ENCODE measurements around the gene ARID4B.
"Not testable (repeated sequence)": the region's sequence is repeated elsewhere in the genome, so short reads cannot be mapped to it uniquely, and the experiment has no call there.

The ARID4B gene

GRCh38 chr1:235227414-235227813 lies 100.6 kb downstream of the ARID4B start:
- ChIA-PET CTCF (interaction anchor here (0.6 kb wide), 1 partner anchor 1436 kb away, joined by 4 read pairs; no protein-coding TSS in a partner anchor), POLR2A (ENCODE audit: low non-redundant PET) (no interaction called here)
- DNase-seq (ENCODE audit: low spot score): no peak
- H3K27ac ChIP-seq: no peak overlapping the region
- no peak for TF ChIP-seq CTCF (conservative IDR thresholded peaks at IDR 0.05; ENCODE audit: low read depth)

- TF ChIP-seq CTCF (conservative IDR thresholded peaks at IDR 0.05; ENCODE audit: low read depth): no peak
- ChIA-PET CTCF (no interaction called here), POLR2A (ENCODE audit: low non-redundant PET) (no interaction called here)
- no peak for DNase-seq (ENCODE audit: low spot score)
- H3K27ac ChIP-seq: no peak overlapping the region
Observed at GRCh38 chr1:235226933-235227332, 101.0 kb downstream of the ARID4B start.

- CTCF ChIA-PET: interaction anchor here (0.6 to 1.3 kb wide), 3 partner anchors 13 to 192 kb away, joined by 3 to 4 read pairs (median 3); no protein-coding TSS in a partner anchor
- no peak for DNase-seq (ENCODE audit: low spot score)
- no peak overlapping the region for H3K27ac ChIP-seq
- TF ChIP-seq CTCF (conservative IDR thresholded peaks at IDR 0.05; ENCODE audit: low read depth): no peak
- POLR2A ChIA-PET (ENCODE audit: low non-redundant PET): no interaction called here
Observed at GRCh38 chr1:235225299-235225698, 102.7 kb downstream of the ARID4B start.

GRCh38 chr1:235221653-235222375 lies 106.2 kb downstream of the ARID4B start:
- DNase-seq (ENCODE audit: low spot score): no peak
- POLR2A ChIA-PET (ENCODE audit: low non-redundant PET): no interaction called here
- H3K27ac ChIP-seq: no peak overlapping the region
- no peak for TF ChIP-seq CTCF (conservative IDR thresholded peaks at IDR 0.05; ENCODE audit: low read depth)
- CTCF ChIA-PET: no interaction called here

- ChIA-PET POLR2A (ENCODE audit: low non-redundant PET) (no interaction called here), CTCF (no interaction called here)
- no peak overlapping the region for H3K27ac ChIP-seq
Observed at GRCh38 chr1:235215453-235215852, 112.5 kb downstream of the ARID4B start.

GRCh38 chr1:235214962-235215361 lies 113.0 kb downstream of the ARID4B start:
- CTCF ChIA-PET; POLR2A ChIA-PET (ENCODE audit: low non-redundant PET); DNase-seq (ENCODE audit: low spot score); H3K27ac ChIP-seq: not testable (repeated sequence)

More at GRCh38 chr1:235215453-235215852, 112.5 kb downstream of the ARID4B start:
- DNase-seq (ENCODE audit: low spot score): no peak
- TF ChIP-seq CTCF (conservative IDR thresholded peaks at IDR 0.05; ENCODE audit: low read depth): no peak

GRCh38 chr1:235213752-235214151 lies 114.2 kb downstream of the ARID4B start:
- no peak for TF ChIP-seq CTCF (conservative IDR thresholded peaks at IDR 0.05; ENCODE audit: low read depth)
- ChIA-PET CTCF (no interaction called here), POLR2A (ENCODE audit: low non-redundant PET) (no interaction called here)
- no peak overlapping the region for H3K27ac ChIP-seq
- no peak for DNase-seq (ENCODE audit: low spot score)

Data from RWPE1 (cell line).